GM12864 (cell line): ENCODE data around the gene KCNAB1.
"Not testable (repeated sequence)": the region's sequence is repeated elsewhere in the genome, so short reads cannot be mapped to it uniquely, and the experiment has no call there.

Experiments
- DNase-seq: peaks from one replicate; pipeline ENCODE4 v3.0.0-alpha.2; 2011; ENCODE audit warnings: low read depth
- H3K4me3 ChIP-seq: 2 replicates; pipeline ENCODE4 v1.5.1; 2011; ENCODE audit warnings: mild to moderate bottlenecking, low read depth, low read length, control low read depth
- CTCF ChIP-seq: IDR thresholded peaks from 2 replicates; pipeline ENCODE4 v1.5.1; 2011; ENCODE audit warnings: low read depth, mild to moderate bottlenecking, moderate library complexity, low read length, control low read depth, inconsistent platforms; ENCODE audit errors: missing control alignments

The KCNAB1 gene

GRCh38 chr3:156259896-156260295 lies 139.5 kb downstream of the KCNAB1 start:
- no peak for TF ChIP-seq CTCF
- no peak overlapping the region for H3K4me3 ChIP-seq
- no peak for DNase-seq

DNA sequence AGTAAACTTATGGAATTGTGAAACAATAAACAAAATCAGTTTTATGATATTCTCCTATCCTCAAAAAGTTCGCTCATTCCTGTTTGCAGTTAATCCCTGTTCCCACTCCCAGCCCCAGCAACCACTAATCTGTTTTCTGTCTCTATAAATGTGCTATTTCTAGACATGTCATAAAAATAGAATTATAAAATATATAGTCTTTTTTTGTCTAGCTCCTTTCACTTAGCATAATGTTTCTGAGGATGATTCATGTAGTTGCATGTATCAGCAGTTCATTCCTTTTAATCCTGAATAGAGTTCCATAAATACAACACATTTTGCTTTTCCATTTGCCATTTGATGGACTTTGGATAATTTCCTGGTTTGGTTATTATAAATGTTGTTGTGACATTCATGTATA lies 140.0 kb downstream of the KCNAB1 start:
- DNase-seq = no peak
- no peak for TF ChIP-seq CTCF
- no peak overlapping the region for H3K4me3 ChIP-seq

GRCh38 chr3:156264771-156265170 lies 144.4 kb downstream of the KCNAB1 start:
- no peak for DNase-seq
- TF ChIP-seq CTCF = no peak
- no peak overlapping the region for H3K4me3 ChIP-seq

DNA sequence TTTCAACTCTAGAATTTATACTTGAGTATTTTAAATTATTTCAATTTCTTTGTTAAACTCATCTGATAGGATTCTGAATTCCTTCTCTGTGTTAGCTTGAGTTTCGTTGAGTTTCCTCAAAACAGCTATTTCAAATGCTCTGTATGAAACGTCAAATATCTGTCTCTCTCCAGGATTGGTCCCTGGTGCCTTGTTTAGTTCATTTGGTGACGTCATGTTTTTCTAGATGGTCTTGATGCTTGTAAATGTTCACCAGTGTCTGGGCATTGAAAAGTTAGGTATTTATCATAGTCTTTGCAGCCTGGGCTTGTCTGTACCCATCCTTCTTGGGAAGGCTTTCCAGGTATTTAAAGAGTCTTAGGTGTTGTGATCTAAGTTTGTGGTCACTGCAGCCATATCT lies 151.1 kb downstream of the KCNAB1 start:
- no peak for DNase-seq
- TF ChIP-seq CTCF = no peak

GRCh38 chr3:156271995-156272719 lies 151.8 kb downstream of the KCNAB1 start:
- H3K4me3 ChIP-seq = no peak overlapping the region
- no peak for DNase-seq
- no peak for TF ChIP-seq CTCF

More for the DNA sequence above, 151.1 kb downstream of the KCNAB1 start:
- H3K4me3 ChIP-seq = no peak overlapping the region

DNA sequence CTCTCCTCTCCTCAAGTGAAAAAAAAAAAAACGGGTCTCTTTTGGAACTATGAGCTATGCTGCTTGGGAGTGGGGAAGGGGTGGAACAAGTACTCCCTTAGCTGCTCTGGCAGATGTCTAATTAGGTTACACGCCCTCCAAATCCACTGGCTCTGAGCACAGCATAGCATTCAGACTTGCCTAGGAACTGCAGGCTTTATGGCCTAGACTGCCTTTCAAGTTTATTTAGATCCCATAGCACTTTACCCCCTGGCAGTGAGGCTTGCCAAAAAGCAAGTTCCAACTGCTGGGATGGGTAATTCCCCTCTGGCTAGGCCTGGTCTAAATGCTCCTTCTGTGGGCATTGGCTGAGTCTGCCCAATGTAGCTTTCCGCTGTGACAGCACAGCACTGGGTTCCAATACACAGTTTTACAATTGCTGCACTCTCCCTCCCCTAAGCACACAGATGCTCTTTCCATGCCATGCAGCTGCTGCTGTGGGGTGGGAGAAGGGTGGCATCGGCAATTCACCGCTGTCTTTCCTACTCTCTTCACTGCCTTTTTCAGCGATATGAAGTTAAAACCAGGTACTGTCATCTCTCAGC lies 152.8 kb downstream of the KCNAB1 start:
- no peak overlapping the region for H3K4me3 ChIP-seq
- no peak for TF ChIP-seq CTCF
- DNase-seq = no peak

GRCh38 chr3:156274791-156275190 lies 154.4 kb downstream of the KCNAB1 start:
- no peak for DNase-seq
- H3K4me3 ChIP-seq = no peak overlapping the region
- no peak for TF ChIP-seq CTCF

- DNase-seq, H3K4me3 ChIP-seq: not testable (repeated sequence)
Observed at GRCh38 chr3:156284637-156285036, 164.3 kb downstream of the KCNAB1 start.
